ENCODE results near the gene GALNT17.

- no peak for TF ChIP-seq POLR2AphosphoS5 (IDR thresholded peaks at IDR 0.05; ENCODE audit: borderline replicate concordance, low read depth, low read length)
- TF ChIP-seq EZH2 (IDR thresholded peaks at IDR 0.05): no peak
- TF ChIP-seq FOXP2 (optimal IDR thresholded peaks at IDR 0.05; ENCODE audit: control extremely low read depth, extremely low read length, insufficient read depth): no peak
These were observed 11.8 kb upstream of the GALNT17 start for GRCh38 chr7:71120096-71120495.
